Fibroblast of peridontal ligament (primary cell): ENCODE results near the gene JAG2.

ENCODE experiments used
- DNase-seq: peaks from one replicate; pipeline ENCODE4 v3.0.0-alpha.2; 2010; ENCODE audit errors: extremely low read depth

JAG2 gene

GRCh38 chr14:105139831-105140239 lies 28.7 kb downstream of the JAG2 start:
- DNase-seq, result no peak

- no peak for DNase-seq
Observed at GRCh38 chr14:105139212-105139825, 29.3 kb downstream of the JAG2 start.

- no peak for DNase-seq
Observed at GRCh38 chr14:105138551-105139111, 29.9 kb downstream of the JAG2 start.

GRCh38 chr14:105138021-105138541 lies 30.5 kb downstream of the JAG2 start:
- DNase-seq, result no peak

GRCh38 chr14:105137481-105138020 lies 31.0 kb downstream of the JAG2 start:
- DNase-seq, result no peak

GRCh38 chr14:105136401-105137322 lies 31.9 kb downstream of the JAG2 start:
- no peak for DNase-seq

GRCh38 chr14:105135700-105136395 lies 32.7 kb downstream of the JAG2 start:
- no peak for DNase-seq

- DNase-seq, result no peak
Observed at GRCh38 chr14:105132921-105133654, 35.5 kb downstream of the JAG2 start.

- DNase-seq, result no peak
Observed at GRCh38 chr14:105131241-105131640, 37.3 kb downstream of the JAG2 start.

- DNase-seq, result no peak
Observed at GRCh38 chr14:105128059-105128458, 40.5 kb downstream of the JAG2 start.

- no peak for DNase-seq
Observed at GRCh38 chr14:105126981-105127329, 41.6 kb downstream of the JAG2 start.

GRCh38 chr14:105126126-105126980 lies 42.2 kb downstream of the JAG2 start:
- no peak for DNase-seq

GRCh38 chr14:105124823-105125222 lies 43.8 kb downstream of the JAG2 start:
- DNase-seq, result no peak

- no peak for DNase-seq
Observed at GRCh38 chr14:105123981-105124765, 44.4 kb downstream of the JAG2 start.

GRCh38 chr14:105123064-105123665 lies 45.4 kb downstream of the JAG2 start:
- no peak for DNase-seq

GRCh38 chr14:105120056-105120455 lies 48.5 kb downstream of the JAG2 start:
- no peak for DNase-seq

GRCh38 chr14:105119408-105120025 lies 49.1 kb downstream of the JAG2 start:
- DNase-seq, result no peak

GRCh38 chr14:105118646-105119407 lies 49.7 kb downstream of the JAG2 start:
- DNase-seq, result no peak
